GM21367 (cell line): ENCODE measurements around the gene GKN1.

Experiments used
- ATAC-seq: cut with Tn5 transposase; IDR thresholded peaks from one replicate; pipeline ENCODE4 v1.9.1; 2021; ENCODE audit not compliant: unreplicated experiment

GKN1 gene

DNA sequence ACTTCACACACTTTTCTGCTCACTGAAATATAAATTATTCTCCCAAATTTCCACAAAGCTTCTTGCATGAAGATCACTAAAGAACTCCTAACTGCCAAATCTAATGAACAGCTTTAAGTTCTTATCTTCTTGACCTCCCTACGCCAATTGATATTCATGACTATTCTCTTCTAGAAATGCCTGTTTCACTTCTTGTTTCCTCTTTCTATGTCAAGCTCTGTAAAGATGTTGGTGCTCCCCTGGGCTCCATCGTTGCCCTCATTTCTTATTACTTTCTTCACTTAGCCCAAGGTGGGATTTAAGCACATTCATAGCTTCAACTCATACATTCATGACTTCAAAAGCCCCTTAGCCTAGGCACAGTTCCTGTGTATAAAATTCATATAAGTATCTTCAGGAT lies 29.3 kb downstream of the GKN1 start:
- ATAC-seq: no peak

DNA sequence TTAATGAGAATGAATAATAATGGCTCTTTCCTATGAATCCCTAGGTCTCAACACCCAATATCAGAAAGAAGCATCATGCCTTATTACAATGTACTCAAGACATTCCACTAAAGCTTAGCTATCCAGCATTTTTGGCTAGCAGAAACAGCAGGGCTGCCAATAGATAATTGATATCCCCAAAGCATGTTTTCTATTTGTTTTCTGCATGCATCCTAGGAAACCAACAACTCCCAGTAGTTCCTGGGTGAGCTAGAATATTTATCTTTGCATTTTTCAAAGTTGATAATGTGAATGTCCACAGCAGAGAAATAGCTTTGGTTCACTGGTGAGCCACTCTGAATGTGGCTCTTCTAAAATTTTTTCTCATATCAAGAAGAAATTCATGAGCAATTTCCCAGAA lies 32.7 kb downstream of the GKN1 start:
- no peak for ATAC-seq

DNA sequence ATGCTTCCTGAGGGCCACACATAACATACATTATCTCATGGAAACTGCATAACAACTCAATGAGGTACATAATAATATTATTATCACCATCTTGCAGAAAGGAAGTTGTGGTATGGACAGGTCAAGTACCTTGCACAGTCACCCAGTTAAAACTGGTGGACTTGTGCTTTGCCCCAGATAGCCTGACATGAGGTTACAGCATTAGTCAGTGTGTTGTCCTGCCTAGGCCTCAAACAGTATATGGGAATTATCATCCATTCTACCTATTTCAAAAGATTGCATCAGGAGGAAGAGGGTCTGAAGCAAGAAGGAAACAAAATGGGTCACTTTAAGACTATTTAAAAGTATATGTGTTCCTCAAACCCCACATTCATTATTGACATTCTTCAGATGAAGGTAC lies 33.2 kb downstream of the GKN1 start:
- ATAC-seq: no peak

DNA sequence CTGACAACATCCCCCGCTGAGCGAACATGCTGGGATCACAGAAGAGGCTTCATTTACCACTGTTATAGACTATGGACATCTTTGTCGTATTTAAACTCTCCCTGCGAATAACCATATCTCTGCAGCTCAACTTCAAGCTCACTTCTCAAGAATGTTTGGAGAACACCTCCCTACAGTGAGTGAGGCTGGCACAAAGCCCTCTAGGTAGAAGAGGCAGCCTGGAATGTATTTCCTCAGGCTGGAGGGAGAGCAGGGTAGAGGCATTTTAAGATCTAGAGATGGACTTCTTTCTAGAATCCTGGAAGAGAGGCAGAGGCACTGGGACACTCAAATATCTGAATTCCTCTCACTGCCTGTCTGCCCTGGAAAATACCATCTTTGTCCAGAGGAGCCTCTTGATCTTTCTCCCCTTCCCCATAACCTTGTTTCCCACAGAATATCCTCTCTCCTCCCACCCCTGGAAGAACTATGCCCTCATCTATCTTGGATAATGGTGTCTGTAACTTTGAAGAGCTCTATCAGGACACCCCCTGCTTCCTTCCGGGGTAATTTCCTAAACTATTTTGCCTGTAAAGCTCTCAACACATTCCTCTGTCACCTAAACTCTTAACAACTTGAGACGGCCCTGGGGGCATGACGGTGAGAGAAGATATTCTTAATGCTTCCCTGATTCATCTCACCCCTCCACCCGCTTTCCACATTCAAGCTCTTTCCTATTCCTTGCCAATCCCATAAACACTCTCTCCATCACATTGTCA lies 36.2 kb downstream of the GKN1 start:
- no peak for ATAC-seq

- ATAC-seq: no peak
Measured at GRCh38 chr2:69011611-69012157, 37.2 kb downstream of the GKN1 start.

GRCh38 chr2:69012310-69013141 lies 38.1 kb downstream of the GKN1 start:
- ATAC-seq: no peak

- no peak for ATAC-seq
Measured at GRCh38 chr2:69013142-69013839, 38.9 kb downstream of the GKN1 start, which contains the start of gene ANTXR1. TSS of gene ANTXR1 (plus strand) at chr2:69013179. CDS start at chr2:69013500, 321 bp downstream.

DNA sequence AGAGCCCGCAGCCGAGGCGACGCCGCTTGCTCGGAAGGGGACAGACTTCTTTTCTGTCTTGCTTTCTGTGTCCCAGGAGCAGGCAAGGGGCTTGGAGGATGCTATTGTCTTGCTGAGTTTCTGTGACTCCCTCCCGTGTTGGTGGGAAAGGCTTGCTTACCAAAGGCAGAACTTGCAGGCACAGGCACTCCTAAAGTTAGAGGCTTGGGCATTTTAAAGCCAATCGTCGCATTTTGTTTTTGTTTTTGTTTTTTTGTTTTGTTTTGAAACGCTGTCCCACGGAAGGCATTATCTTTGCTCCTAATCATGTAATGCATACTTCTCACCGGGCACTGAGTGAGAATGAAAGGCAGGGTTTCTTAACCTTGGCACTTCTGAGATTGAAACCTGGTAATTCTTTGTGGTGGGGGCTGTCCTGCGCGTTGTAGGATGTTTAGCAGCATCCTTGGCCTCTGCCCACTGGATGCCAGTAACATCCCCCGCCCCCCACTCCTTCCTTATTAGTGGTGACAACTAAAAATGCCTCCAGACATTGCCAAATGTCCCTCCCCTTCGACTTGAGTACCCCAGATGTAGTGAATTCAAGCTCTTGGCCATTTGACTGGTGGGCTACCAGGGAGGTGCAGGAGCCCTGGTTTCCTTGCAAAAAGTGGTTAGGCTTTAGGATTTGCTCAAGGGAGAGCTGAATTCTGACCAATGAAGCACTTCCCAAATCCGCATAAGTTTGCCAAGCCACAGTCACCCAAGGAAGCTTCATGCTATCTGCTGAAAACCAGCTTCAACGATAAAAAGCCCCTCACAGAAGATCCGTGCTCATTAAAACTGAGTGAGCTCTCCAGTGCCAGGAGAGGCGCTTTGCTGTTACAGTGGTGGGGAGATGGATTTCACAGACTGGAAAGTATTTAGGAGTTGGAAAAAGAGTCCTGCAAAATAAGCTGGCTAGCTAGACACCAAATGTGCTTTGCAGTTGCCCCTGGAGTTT lies 39.7 kb downstream of the GKN1 start:
- ATAC-seq: no peak

DNA sequence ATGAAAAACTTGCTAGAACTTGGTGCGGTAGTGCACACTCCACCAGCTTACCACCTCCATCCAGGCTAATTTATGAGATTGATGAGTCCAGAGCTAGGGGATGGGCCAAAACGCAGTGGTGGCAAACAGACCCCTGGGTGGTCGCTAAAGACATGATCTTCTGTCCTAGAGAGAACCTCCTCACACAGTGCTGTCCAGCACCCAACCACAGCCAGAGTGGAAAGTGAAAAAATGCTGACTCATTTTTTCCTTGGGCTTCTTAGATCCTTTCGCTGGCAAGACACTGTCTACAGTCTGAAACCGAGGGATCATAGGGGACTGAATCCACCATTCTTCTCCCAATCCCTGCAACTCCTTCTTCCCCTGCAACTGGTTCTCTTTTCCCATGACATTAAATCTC lies 42.6 kb downstream of the GKN1 start:
- ATAC-seq: no peak

DNA sequence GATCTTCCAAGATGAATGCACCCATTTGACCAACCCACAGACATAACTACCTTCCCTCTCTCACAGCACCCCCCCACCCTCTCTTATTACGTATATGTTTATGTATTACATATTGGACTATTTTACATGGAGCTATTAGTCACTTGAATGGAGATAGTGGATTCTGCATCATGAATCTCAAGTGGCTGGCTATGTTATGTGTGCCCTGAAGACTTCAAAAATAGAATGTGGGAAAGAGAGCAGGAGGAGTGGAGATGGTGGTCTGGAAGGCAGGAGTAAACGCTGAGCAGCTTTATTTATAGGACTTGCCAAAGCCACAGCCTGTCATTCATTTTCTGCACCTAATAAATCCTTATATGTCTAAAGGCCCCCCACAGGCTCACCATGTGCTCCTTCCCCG lies 43.4 kb downstream of the GKN1 start:
- ATAC-seq: no peak

- ATAC-seq: no peak
Measured at GRCh38 chr2:69018678-69019095, 44.3 kb downstream of the GKN1 start.

DNA sequence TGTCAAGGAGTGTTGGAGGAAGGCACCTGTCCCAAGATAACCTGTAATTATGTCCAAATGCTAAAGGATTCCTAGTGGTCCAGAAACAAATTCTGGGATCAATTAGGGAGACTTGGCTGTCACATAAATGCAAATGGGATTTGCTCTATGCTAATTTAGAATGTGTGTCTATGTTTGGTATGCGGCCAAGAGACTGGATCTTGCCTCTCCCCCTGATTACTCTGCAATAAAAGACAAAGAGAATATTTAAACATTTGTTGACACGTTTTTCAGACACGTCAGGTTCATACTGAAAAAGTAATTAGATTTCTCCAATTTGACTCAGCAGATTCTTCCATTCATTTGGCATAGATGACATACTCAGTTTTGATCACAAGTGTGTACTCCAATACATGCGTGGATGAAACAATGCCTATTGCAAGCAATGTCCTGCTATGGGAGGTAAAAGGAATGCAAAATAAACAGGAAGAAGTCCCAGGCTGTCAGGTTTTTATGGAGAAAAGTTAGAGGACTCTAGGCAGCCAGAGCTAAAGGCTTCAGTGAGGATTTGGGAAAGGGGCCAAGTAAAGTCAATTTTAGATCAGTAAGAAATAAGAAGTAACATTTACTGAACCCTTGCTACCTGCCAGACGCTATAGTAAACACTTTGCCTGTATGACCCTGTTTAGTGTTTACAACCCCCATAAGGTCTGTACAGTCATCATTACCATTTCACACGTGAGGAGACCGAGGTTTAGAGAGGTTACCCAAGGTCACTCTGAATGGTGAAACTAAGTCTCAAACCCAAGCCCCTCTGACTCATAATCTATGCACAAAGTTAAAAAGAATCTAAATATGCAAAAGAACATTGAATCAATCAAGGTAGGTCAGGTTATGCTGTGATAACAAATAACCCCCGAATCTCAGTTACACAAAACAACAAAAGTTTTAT lies 46.3 kb downstream of the GKN1 start:
- no peak for ATAC-seq

GRCh38 chr2:69021727-69022126 lies 47.3 kb downstream of the GKN1 start:
- ATAC-seq: no peak

DNA sequence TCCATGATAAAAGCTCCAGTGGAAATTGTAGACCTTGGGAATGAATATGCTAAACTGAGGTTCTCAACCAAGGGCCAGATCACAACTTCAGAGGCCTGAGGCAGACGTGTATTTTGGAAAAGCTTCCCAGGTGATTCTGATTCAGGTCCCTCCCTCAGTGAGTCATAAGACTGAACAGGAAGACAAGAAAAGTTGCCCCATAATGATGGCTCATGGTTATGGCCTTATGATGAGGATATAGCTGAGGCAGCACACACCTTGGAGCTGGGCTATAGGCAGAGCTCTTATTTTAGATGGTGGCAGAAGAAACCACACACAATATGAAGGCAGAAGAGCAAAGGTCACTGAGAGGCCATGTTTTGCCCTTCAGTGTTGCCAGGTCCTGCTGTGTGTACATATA lies 48.1 kb downstream of the GKN1 start:
- ATAC-seq: no peak

- no peak for ATAC-seq
Measured at GRCh38 chr2:69023236-69023635, 48.8 kb downstream of the GKN1 start.

GRCh38 chr2:69026026-69026425 lies 51.6 kb downstream of the GKN1 start:
- ATAC-seq: no peak

DNA sequence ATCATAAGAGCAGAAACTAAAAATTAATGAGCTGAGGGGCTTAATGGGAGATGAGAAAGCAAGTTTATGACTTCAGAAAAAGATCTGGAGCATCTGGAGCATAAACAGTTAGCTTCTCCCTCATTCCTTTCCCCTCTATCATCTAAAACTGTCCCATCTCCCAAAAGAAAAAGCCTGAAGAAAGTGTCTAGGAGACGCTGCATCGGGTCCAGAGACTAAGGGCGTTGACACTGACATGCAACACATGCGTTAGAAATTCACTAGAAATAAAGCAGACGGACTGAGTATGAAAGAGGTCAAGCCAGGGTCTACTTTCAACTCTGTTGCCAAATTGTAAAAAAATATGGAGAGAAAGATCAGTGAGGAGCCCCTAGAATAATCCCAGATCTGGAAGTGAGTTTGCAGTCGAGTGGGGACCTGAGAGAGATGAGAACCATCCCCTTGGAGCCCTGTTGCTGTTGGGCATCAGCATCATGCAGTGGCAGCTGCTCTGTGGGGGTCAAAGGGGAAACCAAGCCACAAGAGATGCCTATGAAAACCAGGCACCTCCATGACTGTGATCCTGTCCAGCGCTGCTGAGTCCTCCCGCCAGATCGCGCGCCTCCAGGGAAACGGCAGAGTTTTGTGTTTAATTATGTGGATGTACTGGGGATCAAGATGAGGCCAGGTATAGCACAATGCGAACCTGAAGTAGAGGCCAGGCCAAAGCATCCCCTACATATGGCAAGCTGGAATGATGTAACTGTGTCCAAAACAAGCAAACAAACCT lies 52.4 kb downstream of the GKN1 start:
- no peak for ATAC-seq
